Measurements from ENCODE around the gene CHAC2.

- TF ChIP-seq, protein P1, sequence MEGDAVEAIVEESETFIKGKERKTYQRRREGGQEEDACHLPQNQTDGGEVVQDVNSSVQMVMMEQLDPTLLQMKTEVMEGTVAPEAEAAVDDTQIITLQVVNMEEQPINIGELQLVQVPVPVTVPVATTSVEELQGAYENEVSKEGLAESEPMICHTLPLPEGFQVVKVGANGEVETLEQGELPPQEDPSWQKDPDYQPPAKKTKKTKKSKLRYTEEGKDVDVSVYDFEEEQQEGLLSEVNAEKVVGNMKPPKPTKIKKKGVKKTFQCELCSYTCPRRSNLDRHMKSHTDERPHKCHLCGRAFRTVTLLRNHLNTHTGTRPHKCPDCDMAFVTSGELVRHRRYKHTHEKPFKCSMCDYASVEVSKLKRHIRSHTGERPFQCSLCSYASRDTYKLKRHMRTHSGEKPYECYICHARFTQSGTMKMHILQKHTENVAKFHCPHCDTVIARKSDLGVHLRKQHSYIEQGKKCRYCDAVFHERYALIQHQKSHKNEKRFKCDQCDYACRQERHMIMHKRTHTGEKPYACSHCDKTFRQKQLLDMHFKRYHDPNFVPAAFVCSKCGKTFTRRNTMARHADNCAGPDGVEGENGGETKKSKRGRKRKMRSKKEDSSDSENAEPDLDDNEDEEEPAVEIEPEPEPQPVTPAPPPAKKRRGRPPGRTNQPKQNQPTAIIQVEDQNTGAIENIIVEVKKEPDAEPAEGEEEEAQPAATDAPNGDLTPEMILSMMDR (conservative IDR thresholded peaks at IDR 0.05; ENCODE audit: low read depth in 2 of 2): no peak
- TF ChIP-seq EZH2 (IDR thresholded peaks at IDR 0.05; ENCODE audit: low read depth, unreplicated experiment) (no peak), CREB1 (CRISPR knock-in tag; IDR thresholded peaks at IDR 0.05; ENCODE audit: low read depth) (no peak), POLR2AphosphoS5 (IDR thresholded peaks at IDR 0.05; ENCODE audit: low read depth) (no peak), EZH2phosphoT487 (IDR thresholded peaks at IDR 0.05; ENCODE audit: unreplicated experiment) (no peak), JUNB (IDR thresholded peaks at IDR 0.05; ENCODE audit: unreplicated experiment) (no peak), ZNF114 (CRISPR knock-in tag; IDR thresholded peaks at IDR 0.05) (no peak), STAT1 (IDR thresholded peaks at IDR 0.05; ENCODE audit: unreplicated experiment) (no peak)
- TF ChIP-seq, protein P2, sequence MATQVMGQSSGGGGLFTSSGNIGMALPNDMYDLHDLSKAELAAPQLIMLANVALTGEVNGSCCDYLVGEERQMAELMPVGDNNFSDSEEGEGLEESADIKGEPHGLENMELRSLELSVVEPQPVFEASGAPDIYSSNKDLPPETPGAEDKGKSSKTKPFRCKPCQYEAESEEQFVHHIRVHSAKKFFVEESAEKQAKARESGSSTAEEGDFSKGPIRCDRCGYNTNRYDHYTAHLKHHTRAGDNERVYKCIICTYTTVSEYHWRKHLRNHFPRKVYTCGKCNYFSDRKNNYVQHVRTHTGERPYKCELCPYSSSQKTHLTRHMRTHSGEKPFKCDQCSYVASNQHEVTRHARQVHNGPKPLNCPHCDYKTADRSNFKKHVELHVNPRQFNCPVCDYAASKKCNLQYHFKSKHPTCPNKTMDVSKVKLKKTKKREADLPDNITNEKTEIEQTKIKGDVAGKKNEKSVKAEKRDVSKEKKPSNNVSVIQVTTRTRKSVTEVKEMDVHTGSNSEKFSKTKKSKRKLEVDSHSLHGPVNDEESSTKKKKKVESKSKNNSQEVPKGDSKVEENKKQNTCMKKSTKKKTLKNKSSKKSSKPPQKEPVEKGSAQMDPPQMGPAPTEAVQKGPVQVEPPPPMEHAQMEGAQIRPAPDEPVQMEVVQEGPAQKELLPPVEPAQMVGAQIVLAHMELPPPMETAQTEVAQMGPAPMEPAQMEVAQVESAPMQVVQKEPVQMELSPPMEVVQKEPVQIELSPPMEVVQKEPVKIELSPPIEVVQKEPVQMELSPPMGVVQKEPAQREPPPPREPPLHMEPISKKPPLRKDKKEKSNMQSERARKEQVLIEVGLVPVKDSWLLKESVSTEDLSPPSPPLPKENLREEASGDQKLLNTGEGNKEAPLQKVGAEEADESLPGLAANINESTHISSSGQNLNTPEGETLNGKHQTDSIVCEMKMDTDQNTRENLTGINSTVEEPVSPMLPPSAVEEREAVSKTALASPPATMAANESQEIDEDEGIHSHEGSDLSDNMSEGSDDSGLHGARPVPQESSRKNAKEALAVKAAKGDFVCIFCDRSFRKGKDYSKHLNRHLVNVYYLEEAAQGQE (IDR thresholded peaks at IDR 0.05; ENCODE audit: unreplicated experiment): no peak
- TF ChIP-seq, protein P3, sequence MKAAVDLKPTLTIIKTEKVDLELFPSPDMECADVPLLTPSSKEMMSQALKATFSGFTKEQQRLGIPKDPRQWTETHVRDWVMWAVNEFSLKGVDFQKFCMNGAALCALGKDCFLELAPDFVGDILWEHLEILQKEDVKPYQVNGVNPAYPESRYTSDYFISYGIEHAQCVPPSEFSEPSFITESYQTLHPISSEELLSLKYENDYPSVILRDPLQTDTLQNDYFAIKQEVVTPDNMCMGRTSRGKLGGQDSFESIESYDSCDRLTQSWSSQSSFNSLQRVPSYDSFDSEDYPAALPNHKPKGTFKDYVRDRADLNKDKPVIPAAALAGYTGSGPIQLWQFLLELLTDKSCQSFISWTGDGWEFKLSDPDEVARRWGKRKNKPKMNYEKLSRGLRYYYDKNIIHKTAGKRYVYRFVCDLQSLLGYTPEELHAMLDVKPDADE (IDR thresholded peaks at IDR 0.05): no peak
- TF ChIP-seq, protein P4, sequence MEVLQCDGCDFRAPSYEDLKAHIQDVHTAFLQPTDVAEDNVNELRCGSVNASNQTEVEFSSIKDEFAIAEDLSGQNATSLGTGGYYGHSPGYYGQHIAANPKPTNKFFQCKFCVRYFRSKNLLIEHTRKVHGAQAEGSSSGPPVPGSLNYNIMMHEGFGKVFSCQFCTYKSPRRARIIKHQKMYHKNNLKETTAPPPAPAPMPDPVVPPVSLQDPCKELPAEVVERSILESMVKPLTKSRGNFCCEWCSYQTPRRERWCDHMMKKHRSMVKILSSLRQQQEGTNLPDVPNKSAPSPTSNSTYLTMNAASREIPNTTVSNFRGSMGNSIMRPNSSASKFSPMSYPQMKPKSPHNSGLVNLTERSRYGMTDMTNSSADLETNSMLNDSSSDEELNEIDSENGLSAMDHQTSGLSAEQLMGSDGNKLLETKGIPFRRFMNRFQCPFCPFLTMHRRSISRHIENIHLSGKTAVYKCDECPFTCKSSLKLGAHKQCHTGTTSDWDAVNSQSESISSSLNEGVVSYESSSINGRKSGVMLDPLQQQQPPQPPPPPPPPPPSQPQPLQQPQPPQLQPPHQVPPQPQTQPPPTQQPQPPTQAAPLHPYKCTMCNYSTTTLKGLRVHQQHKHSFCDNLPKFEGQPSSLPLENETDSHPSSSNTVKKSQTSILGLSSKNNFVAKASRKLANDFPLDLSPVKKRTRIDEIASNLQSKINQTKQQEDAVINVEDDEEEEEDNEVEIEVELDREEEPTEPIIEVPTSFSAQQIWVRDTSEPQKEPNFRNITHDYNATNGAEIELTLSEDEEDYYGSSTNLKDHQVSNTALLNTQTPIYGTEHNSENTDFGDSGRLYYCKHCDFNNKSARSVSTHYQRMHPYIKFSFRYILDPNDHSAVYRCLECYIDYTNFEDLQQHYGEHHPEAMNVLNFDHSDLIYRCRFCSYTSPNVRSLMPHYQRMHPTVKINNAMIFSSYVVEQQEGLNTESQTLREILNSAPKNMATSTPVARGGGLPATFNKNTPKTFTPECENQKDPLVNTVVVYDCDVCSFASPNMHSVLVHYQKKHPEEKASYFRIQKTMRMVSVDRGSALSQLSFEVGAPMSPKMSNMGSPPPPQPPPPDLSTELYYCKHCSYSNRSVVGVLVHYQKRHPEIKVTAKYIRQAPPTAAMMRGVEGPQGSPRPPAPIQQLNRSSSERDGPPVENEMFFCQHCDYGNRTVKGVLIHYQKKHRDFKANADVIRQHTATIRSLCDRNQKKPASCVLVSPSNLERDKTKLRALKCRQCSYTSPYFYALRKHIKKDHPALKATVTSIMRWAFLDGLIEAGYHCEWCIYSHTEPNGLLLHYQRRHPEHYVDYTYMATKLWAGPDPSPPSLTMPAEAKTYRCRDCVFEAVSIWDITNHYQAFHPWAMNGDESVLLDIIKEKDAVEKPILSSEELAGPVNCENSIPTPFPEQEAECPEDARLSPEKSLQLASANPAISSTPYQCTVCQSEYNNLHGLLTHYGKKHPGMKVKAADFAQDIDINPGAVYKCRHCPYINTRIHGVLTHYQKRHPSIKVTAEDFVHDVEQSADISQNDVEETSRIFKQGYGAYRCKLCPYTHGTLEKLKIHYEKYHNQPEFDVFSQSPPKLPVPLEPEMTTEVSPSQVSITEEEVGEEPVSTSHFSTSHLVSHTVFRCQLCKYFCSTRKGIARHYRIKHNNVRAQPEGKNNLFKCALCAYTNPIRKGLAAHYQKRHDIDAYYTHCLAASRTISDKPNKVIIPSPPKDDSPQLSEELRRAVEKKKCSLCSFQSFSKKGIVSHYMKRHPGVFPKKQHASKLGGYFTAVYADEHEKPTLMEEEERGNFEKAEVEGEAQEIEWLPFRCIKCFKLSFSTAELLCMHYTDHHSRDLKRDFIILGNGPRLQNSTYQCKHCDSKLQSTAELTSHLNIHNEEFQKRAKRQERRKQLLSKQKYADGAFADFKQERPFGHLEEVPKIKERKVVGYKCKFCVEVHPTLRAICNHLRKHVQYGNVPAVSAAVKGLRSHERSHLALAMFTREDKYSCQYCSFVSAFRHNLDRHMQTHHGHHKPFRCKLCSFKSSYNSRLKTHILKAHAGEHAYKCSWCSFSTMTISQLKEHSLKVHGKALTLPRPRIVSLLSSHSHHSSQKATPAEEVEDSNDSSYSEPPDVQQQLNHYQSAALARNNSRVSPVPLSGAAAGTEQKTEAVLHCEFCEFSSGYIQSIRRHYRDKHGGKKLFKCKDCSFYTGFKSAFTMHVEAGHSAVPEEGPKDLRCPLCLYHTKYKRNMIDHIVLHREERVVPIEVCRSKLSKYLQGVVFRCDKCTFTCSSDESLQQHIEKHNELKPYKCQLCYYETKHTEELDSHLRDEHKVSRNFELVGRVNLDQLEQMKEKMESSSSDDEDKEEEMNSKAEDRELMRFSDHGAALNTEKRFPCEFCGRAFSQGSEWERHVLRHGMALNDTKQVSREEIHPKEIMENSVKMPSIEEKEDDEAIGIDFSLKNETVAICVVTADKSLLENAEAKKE (CRISPR knock-in tag; IDR thresholded peaks at IDR 0.05): no peak
These were observed 38.4 kb upstream of the CHAC2 start for GRCh38 chr2:53729143-53729762.
